H1 (cell line): ENCODE measurements around the gene HOXB3. TPM values are rescaled to one million over a fixed set of nuclear protein-coding genes. Genes with fewer than 3 reads are reported as not detected.
A peak's percentile ranks its signal among the peaks of the same experiment; 100 is the strongest.

Experiments used
- ASH2L ChIP-seq: fragments of 200-600, 300-600 bp; sonication (generic); IDR thresholded peaks from one replicate; pipeline ENCODE4 v1.7.1; 2017; ENCODE audit warnings: low read length
- ATF3 ChIP-seq: IDR thresholded peaks from 2 replicates; pipeline ENCODE4 v1.6.1; 2011; ENCODE audit warnings: low read depth, mild to moderate bottlenecking, low read length; ENCODE audit not compliant: insufficient read depth
- HDAC6 ChIP-seq: IDR thresholded peaks from one replicate; pipeline ENCODE4 v1.7.1; 2012; ENCODE audit warnings: low read depth, mild to moderate bottlenecking, inconsistent platforms, low read length, moderate library complexity
- SIX5 ChIP-seq: IDR thresholded peaks from 2 replicates; pipeline ENCODE4 v1.6.1; 2011; ENCODE audit warnings: mild to moderate bottlenecking, low read depth, low read length
- SP1 ChIP-seq: IDR thresholded peaks from 2 replicates; pipeline ENCODE4 v1.6.1; 2011; ENCODE audit warnings: low read depth, low read length
- TCF12 ChIP-seq: IDR thresholded peaks from 2 replicates; pipeline ENCODE4 v1.6.1; 2011; ENCODE audit warnings: low read depth, mild to moderate bottlenecking, low read length
- polyA plus RNA-seq, 7 experiments: library from polyadenylated mRNA; depleted of rRNA in 3 of 7; stranded (reverse) in 5 of 7; unstranded in 2 of 7; fragments of >200 nt in 5 of 7; fragments of 200-250 nt in 2 of 7; gene quantifications; 1 replicate in 5 of 7; 2 replicates in 1 of 7; 4 replicates in 1 of 7; pipeline versions ENCODE4 v1.2.1 to v1.2.3, GENCODE V29; 2011 to 2013; ENCODE audit warnings: missing spikeins in 2 of 7, mixed read lengths in 2 of 7
- total RNA-seq: library from RNA; stranded (reverse); fragmentation: NEBNext Ultra II Directional; extraction: Animal tissue kit (Norgen Biotek cat#: 25700); gene quantifications from 2 replicates; pipeline ENCODE4 v1.2.1, GENCODE V29; 2021

The HOXB3 gene
- total and polyA plus RNA-seq, 2 of the 8 experiments (the other 6 are each of a cell fraction or from before 2014, with no cell fraction given) = not detected

GRCh38 chr17:48577946-48578615 lies 12.0 kb downstream of the HOXB3 start, which contains the start of gene HOXB4 (continued):
- no peak for TF ChIP-seq TCF12
- no peak for TF ChIP-seq HDAC6
- no peak for TF ChIP-seq SP1
- TF ChIP-seq SIX5 = no peak
- TF ChIP-seq ASH2L = no peak
- peak; percentile 29; the same call in 1 of the 2 replicates for TF ChIP-seq ATF3
